GM19438 (cell line): ENCODE results near the gene POLH.

Experiments
- ATAC-seq: cut with Tn5 transposase; IDR thresholded peaks from one replicate; pipeline ENCODE4 v1.9.1; 2021; ENCODE audit warnings: low read depth; ENCODE audit not compliant: unreplicated experiment

The POLH gene

DNA sequence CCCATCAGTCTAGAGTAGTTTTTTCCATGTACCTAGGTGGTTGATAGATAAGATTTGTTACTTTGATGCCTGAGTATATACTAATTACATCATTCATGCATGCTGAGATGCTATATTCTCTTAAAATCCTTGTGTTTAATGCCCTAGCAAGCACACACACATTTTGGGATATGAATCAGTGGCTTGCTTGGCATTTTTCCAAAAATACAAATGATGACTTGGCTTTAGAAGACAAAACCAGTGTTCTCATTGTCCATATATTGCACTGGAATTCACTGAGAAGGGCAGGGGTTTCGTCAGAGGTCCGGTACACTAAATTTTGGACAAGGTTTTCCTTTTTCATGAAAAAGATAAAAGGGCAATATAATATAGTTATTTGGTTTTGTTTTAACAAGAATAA, 28.2 kb downstream of the POLH start:
- ATAC-seq = no peak

- ATAC-seq = no peak
These were observed 30.0 kb downstream of the POLH start for GRCh38 chr6:43606019-43606418.

DNA sequence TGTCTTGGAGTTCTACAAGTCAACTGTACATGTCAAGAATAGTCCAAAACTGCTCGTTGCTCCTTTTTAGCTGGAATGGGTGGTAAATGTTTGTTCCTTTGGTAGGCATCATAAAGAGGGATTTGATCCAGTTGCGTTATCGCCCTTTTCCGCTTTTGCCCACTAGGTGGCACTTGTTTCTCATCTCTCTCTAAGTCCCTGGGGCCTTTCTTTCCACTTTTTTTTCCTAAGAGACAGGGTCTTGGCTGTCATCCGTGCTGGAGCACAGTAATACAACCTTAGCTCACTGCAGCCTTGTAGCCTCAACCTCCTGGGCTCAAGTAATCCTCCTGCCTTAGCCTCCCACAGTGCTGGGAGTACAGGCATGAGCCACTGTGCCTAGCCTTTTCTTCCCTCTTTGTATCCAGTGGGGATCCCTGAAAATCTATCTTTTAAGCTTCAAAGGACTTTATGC, 32.4 kb downstream of the POLH start:
- no peak for ATAC-seq

DNA sequence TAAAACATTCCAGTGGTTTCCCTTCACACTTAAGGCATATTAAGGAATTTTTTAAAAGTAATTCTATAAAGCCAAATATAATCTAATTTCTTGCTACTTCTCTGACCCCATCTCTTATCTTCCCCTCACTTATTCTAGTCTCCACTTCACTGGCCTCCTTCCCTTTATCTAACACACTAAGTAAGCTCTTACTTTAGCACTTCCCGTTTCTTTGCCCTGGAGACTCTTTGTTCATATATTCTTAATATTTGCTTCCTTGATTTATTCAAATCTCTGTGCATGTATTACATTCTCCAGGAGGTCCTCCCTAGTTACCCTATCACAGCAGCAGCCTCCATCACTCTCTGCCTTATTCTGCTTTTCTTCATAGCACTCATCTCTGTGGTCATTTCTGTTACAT, 32.8 kb downstream of the POLH start:
- no peak for ATAC-seq

- ATAC-seq = no peak
These were observed 33.4 kb downstream of the POLH start for GRCh38 chr6:43609402-43609801.

- no peak for ATAC-seq
These were observed 34.4 kb downstream of the POLH start for GRCh38 chr6:43610431-43610830.

GRCh38 chr6:43613721-43614395, 37.9 kb downstream of the POLH start:
- ATAC-seq = no peak

DNA sequence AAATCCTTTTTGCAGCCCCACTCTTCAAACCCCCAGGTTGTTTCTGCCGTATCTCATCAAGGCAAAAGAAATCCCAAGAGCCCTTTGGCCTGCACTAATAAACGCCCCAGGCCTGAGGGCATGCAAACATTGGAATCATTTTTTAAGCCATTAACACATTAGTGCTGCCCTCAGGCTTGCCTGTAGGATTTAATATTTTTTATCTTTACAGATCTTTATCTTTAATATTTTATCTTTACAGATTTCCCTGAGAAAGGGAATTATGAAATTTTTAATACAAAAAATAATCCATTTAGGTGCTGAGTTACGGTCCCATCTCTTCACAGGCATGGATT, 38.4 kb downstream of the POLH start:
- ATAC-seq = no peak

DNA sequence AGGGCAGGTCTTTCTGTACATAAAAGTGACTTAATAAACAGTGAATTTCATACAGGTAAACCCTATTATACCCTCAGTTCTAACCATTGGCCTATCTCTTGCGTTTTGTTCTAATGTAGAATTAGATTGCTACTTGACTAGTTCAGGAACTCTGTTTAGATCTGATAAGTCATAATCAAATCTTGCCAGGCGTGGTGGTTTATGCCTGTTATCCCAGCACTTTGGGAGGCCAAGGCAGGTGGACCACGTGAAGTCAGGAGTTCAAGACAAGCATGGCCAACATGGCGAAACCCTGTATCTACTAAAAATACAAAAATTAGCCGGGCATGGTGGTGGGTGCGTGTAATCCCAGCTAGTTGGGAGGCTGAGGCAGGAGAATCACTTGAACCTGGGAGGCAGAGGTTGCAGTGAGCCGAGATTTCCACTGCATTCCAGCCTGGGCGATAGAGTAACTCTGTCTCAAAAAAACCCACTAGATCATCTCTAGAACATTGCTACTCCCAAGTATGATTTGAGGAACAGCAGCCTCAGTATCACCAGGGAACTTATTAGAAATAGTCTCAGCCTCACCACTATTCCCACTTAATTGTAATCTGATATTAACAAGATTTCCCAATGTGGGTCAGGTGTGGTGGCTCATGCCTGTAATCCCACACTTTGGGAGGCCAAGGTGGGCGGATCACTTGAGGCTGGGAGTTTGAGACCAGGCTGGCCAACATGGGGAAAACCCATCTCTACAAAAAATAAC, 40.9 kb downstream of the POLH start:
- ATAC-seq = no peak

DNA sequence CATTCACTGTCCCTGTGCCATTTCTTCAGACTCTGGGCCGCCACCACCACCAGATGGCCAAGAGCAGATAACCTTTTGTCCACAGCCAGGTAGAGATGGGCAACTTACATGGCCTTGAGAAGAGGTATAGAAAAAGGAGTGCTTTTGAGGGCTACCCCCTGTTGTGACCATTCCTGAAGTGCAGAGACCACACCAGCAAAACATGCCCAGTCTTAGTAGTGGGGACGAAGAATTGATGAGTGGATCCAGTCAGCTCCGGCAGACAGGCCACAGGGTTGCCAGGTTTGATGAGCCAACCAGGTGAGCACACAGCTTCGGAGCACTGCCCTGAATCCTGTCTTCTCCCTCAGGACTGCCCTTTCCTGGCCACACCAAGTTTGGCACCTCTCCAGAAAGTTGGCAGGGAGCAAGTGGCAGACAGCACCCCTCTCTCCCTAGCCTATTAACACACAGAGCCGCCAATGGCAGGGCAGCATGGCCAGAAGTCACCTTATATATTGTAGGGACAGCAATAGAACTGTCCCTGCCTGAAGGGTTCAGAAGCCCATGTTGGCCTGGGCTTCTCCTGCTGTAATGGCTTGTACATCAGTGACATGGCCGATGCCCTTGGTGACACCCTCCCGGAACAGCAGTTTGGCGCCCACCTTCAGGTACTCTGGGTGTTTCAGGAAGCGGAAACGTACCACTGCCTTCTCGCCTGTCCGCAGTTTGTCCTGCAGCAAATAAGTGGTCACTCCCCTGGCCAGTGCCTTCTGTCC, 45.3 kb downstream of the POLH start:
- no peak for ATAC-seq

DNA sequence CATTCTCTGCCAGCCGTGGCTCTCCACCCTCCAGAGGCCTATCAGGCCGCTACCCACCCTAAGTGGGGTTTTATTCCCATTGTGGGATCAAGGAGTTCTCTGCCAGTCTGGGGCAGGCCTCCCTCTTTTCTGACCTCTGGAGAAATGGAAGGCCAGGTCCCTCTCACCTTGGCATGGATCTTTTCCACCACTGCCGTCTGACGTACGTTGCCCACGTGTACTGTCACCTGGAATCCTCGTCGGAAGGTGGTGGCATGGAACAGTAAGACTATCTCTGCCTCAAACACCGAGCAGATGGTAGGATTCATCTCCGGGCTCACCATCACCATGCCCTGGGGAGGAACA, 45.8 kb downstream of the POLH start:
- ATAC-seq = no peak

DNA sequence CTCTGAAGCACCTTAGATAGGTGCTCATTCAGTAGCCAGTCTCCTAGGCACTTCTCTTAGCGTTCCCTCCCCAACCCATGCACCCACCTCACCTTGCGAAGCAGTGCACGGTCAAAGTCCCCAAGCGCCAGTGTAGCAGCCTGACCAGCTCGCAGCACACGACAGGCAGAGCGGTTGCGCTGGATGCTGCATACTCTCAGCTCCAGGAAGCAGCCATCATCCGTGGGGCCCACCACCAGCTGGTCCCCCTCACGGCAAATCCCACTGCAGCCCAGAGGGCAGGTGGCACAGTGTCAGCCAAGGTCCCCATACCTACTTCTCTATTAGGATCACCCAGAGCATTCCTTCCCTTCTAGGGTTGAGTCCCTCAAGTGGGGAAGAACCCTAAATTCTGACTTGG, 46.6 kb downstream of the POLH start:
- no peak for ATAC-seq

GRCh38 chr6:43623880-43624785, 48.1 kb downstream of the POLH start:
- ATAC-seq = no peak

DNA sequence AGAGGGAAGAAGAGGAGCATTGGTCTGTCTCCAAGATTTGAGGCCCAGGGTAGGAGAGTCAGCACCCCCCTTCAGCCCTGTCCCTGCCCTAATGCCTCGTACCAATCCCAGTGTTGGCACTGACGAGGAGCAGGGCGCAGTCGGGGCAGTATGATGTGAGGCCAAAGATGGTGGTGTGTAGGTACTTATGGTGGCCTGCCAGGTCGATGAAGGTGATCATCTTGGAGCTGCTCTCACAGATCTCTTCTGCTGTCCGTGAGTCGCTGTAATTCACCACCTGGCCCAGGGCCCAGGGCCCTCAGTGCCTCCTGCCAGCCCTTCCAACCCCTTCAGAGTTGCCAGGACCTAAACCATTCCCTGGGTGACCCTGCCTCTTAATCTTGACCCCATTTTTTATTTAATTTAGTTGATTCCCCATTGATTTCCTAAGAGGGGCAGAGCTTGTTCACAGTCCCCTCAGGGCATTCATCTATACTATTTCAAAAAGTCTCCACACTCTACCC, 48.9 kb downstream of the POLH start:
- ATAC-seq = no peak

GRCh38 chr6:43625393-43625992, 49.5 kb downstream of the POLH start:
- no peak for ATAC-seq

GRCh38 chr6:43627008-43627825, 51.2 kb downstream of the POLH start:
- ATAC-seq = no peak

GRCh38 chr6:43628393-43629103, 52.6 kb downstream of the POLH start:
- no peak for ATAC-seq

DNA sequence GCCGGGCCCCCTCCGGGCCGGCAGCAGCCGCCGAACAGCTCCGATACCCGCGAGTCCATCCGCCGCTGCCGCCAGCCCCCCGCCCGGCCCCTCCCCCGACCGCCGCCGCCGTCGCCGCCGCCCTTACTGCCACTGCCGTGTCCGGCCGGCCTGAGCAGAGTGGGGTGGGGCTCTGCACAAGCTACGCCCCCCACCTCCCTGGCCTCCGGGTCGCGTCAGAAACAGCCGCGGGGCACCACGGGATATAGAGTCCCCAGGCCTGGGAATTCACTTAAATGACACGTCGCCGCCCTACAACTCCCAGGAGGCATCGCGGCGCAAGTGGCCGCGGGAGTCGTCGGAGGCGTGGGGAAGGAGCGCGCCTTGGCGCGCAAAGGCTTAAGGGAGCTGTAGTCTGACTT, 53.1 kb downstream of the POLH start, which contains the start of gene GTPBP2:
TSS of gene GTPBP2 (minus strand) at position 161 of the 401 bp plus-strand sequence. CDS start at position 59, 102 bp downstream.
- peak; percentile 76 for ATAC-seq
